ENCODE data around the gene GRID1.

Gene GRID1

GRCh38 chr10:85600744-85601081, 765.9 kb downstream of the GRID1 start:
- no peak for DNase-seq

- DNase-seq, result no peak
Observed at GRCh38 chr10:85600026-85600743, 766.4 kb downstream of the GRID1 start.

GRCh38 chr10:85599081-85599480, 767.5 kb downstream of the GRID1 start:
- DNase-seq, result no peak

- no peak for DNase-seq
Observed at GRCh38 chr10:85598646-85599045, 767.9 kb downstream of the GRID1 start.

GRCh38 chr10:85597006-85597405, 769.6 kb downstream of the GRID1 start:
- no peak for DNase-seq

GRCh38 chr10:85596389-85596788, 770.2 kb downstream of the GRID1 start:
- no peak for DNase-seq

- no peak for DNase-seq
Observed at GRCh38 chr10:85594239-85594638, 772.4 kb downstream of the GRID1 start.

- DNase-seq, result no peak
Observed at GRCh38 chr10:85593226-85593772, 773.3 kb downstream of the GRID1 start.

GRCh38 chr10:85581371-85581770, 785.2 kb downstream of the GRID1 start:
- DNase-seq, result no peak

GRCh38 chr10:85580585-85580984, 786.0 kb downstream of the GRID1 start:
- DNase-seq, result no peak

- no peak for DNase-seq
Observed at GRCh38 chr10:85578860-85579259, 787.7 kb downstream of the GRID1 start.

- no peak for DNase-seq
Observed at GRCh38 chr10:85575441-85575840, 791.2 kb downstream of the GRID1 start.

- no peak for DNase-seq
Observed at GRCh38 chr10:85570871-85571270, 795.7 kb downstream of the GRID1 start.

- DNase-seq, result no peak
Observed at GRCh38 chr10:85565381-85565780, 801.2 kb downstream of the GRID1 start.

GRCh38 chr10:85558533-85558932, 808.1 kb downstream of the GRID1 start:
- DNase-seq, result no peak

- no peak for DNase-seq
Observed at GRCh38 chr10:85557706-85558105, 808.9 kb downstream of the GRID1 start.

GRCh38 chr10:85557077-85557476, 809.5 kb downstream of the GRID1 start:
- DNase-seq, result peak; percentile 1
